HG03139 (cell line): ENCODE measurements around the gene TMEM127.
"Not testable (repeated sequence)": the region's sequence is repeated elsewhere in the genome, so short reads cannot be mapped to it uniquely, and the experiment has no call there.

Experiments used
- ATAC-seq: cut with Tn5 transposase; IDR thresholded peaks from one replicate; pipeline ENCODE4 v1.9.1; 2021; ENCODE audit not compliant: unreplicated experiment

Gene TMEM127

DNA sequence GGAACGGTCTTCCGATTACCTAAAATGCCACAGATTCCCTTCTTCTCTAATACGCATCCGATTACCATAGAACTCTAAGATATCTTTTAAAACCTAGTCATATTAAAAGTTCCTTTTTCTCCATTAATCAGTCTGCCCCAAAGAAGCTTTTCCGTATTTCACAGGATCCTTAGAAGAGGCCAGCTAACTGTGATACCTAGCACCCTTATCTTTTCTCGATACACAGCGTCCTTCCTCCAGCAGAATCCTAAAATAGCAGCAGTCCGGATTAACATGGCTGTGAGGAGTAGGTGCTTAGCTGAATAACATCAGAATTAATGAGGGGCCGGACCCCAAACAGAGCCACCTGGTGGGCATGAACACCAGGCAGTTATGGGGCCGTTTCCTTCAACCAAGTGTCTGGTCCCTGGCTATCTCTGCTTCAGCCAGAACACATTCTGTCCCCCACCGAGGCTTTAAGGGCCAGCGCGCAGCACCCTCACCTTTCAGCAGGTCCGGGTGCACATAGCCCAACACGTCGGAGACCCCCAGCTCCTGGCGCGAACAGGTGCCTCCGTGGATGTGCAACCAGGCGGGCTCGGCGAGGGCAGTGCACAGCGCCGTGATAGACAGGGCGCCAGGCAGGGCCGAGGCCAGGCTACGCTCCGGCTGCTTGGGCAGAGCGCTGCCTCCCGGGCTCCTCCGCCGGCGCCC, 995 bp downstream of the TMEM127 start:
- ATAC-seq: peak; percentile 1

DNA sequence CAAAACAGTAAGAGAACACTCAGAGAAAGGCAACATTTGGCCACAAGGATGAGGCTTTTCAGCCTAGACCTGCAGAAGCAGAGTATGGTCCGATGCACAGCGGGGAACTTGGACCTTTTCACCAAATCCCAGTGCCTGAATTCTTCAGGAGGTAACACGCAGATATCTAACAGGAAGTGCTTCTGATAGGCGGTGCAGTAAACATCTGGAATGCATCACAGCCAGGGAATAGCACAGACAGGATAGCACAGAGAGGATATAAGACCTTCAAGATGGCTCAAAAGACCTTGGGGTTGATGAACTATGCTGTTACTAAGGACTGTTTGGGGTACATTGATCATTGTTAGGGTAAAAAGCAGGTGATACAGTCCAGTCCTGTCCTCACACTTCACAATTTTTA, 1.7 kb downstream of the TMEM127 start:
- ATAC-seq: no peak

DNA sequence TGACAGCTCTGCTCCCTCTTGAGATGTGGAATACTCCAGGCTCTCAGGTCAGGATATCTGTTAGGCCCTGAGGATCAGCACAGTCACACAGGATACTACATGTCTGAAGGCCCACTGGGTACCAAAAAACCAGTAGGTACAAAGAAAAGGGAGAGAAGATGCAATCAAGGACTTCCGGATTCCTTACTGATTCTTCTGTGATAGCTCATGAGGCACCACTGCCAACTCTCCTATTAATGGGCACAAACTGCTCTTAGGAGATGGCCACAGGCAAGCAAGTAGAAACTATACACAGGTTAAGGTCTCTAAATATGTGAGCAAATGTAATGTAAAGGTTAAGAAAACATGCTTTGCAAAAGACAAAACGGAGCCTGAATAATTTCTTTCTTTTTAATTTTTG, 3.5 kb downstream of the TMEM127 start:
- ATAC-seq: no peak

DNA sequence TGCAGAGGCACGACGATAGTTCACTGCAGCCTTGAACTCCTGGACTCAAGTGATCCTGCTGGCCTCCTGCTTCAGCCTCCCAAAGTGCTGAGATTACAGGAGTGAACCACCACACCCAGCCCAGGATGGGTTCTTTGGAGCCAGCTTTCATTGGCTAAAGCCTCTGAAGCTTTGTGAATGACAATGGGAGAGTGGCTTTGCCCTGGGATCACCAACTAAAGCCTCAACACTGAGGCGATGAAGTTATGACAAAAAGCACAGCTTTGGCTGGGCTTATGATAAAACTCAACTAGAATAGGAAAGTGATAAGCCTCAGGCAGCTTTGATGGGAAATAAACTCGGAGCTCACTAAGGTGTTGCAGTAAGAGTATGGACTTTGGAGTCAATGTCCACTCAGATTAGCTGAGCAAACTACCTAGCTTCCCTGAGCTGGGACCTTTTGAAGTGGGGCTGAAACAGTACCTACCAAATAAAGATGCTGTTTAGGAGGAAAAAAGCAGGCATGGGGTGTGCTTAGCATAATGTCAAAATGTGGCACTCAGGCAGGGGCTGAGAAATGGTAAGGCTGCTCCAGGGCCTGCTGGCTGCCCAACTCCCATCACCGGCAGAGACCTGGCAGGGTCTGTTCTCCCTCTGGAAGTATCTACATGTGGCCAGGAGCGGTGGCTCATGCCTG, 4.3 kb downstream of the TMEM127 start:
- no peak for ATAC-seq

DNA sequence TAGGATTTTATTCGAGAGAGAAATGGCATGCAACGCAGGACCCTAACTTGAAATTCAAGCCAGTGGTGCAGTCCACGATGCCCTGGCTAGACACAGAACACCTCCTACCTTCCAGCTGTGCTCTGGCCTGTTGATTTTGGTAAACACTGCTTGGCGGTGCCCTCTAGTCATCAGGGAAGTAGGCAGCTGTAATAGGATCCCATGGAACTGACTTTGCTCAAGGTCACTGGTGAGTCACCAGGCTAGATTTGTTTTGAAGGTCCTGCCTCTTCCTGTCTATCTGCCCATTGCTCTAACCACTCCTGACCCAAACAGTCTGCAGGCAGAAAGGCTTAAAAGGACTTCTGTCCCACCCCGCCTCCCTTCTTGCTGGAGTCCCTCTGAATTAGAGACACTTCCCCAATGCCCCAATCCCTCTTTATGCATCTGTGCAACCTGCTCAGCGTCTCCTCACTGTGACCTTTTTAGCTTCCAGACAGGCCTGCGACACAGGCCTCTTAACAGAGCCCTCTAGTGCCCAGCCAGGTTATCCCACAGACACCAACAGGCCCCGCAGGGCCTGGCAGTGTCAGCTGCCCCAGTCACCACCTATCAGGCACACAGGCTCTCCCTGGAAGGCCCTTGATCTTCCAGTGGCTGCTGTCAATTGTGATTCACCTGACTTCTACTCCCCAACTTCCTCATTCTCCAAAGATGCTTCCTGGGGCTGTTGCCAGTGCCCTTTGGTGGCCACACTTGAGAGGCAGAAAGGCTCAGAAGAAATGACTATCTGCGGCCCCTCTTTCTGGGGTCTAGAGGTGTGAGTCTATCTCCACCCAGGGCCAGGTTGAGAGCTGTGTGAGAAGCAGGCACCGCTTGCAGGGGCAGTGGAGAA, 5.2 kb downstream of the TMEM127 start:
- ATAC-seq: no peak

DNA sequence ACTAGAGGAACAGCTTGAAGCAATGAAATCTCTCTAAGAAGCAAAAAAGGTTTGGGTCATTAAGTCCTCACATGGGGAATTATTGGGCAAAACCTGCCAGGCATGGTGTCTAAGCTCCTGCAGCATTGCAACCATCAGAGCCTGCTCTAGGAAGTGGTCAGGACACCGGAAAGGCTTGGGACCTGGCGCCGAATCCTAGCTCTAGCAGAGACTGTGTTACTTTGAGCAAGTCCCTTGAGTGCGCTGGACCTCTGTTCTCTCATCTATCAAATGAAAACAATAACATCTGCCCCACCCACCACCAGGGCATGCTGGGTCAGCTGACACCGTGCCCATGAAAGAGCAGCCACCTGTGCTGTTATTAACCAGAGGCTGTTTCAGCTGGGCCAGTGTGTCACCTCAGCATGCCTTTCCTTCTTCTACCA, 6.3 kb downstream of the TMEM127 start:
- no peak for ATAC-seq

DNA sequence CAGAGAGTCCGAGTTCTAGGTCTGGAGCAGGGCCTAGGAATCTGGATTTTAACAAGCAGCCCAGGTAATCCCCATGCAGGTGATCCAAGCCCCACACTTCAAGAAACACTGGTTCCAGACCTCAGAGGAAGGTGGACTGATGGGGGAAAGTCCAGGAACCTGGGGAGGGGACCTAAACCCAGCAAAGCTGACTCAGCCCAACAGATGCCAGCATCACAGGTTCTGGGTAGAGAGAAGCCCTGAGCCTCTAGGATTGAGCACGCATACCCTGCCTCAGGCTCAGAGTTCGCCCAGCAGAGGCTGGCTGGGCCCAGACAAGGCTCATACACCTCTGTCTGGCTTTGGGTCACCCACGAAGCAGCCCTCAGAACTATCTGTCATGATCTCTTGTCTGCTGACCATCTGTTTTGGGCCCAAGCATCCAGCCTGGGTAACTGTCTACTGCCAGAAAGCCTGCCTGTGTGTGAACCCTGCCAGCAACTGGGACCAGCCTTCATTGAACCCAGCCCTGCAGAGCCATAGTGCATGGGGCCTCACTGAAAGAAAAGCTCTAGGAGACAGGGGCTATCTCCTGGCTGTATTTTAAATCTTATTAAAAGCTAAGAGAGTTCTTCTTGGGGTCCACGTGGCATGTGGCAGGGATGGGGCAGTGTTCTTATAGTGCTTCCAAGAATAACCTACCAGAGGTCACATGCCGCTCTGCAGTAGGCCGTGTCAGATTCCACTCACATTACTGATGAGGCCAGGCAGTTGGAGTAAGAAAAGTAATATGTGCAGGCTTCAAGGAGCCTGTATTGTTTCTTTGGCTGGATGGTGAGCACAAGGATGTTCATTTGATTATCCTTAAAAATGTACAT, 7.4 kb downstream of the TMEM127 start:
- no peak for ATAC-seq

DNA sequence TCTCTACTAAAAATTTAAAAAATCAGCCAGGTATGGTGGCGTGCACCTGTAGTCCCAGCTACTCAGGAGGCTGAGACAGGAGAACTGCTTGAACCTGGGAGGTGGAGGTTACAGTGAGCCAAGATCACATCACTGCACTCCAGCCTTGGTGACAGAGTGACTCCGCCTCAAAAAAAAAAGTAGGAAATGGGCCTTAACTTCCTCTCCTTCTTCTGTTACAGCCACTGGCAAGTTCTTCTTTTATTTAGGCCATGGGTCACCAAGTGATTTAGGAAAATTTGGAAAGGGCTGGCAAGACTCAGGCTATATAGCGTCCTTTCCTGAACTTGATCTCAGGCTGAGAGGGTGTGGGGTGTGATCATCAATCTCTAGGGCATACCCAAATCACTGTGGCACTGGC, 8.1 kb downstream of the TMEM127 start:
- ATAC-seq: not testable (repeated sequence)

DNA sequence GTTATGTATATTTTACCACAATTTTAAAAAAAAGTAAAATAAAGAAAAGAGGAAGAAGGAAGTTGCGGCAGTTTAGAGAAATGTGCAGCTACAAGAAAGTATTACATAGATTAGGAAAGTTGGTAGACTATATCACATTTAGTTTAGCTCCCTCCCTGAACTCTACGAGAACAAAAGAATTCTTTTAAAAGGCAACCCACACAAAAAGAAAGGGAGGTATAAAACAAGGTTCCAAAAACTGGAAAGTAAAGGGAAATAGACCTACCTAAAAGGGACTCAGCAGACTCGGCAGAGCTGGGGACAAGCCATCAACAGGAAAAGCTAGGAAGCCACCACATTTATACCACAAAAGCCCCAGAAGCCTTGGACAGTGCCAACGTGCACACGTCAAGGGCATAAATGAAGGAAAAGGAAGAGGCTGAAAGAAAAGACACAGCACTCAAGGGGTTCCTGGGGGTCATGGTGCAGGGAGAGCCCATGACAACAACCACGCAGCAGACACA, 9.1 kb downstream of the TMEM127 start:
- ATAC-seq: no peak

DNA sequence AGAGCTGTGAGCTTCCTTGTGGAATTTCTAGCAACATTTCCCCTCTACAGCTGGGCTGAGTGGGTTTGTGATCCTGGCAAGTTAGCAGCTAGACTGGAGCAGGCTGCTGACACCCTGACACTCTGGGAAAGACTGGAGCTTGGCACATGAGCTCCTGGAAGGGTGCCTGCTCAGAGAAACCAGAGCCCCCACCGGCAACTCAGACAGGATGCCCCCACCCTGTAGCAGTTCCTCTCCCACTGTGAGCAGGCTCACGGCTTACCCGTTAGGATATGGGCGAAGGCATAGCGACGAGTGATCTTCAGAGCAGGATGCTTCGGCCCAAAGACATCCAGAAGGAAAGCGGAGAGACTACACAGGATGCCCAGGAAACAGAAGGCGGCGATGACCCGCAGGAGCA, 11.2 kb downstream of the TMEM127 start:
- ATAC-seq: no peak

DNA sequence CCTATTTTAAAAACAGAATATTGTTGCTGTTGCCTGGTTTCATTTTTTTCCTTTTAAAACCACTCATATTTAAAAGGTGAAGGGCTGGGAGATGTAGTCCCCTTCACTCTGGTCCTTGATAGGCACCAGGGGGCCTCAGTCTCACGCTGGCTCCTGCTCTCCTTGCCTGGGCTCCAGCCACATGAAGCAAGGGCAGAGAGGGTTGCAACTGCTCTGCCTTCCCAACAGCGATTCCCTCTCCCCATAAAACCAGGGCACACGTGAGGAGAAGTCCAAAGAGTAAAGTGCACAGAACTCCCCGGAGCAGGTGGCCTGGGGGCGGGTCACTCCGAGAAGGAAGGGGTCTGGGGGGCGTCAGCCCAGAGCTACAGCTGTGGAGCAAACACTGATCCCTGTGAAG, 12.8 kb downstream of the TMEM127 start:
- no peak for ATAC-seq

DNA sequence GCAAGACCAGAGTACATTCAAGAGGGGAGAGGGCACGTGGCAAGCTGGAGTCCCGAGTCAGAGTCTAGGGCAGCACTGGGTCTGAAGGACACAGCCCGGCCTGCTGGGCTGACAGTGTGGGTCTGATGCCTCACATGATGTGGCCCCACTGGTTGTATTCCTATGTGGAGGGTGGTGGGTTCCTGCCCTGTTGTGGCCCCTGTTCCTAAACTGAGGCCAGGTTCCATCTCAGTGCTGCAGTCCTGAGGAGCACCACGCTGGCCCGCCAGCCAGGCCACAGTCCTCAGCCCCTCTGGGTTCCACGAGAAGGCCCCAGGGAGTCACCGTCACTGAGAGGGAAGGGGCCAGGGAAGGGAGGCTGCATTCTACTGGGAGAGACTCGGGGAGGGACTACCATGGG, 13.3 kb downstream of the TMEM127 start:
- no peak for ATAC-seq

DNA sequence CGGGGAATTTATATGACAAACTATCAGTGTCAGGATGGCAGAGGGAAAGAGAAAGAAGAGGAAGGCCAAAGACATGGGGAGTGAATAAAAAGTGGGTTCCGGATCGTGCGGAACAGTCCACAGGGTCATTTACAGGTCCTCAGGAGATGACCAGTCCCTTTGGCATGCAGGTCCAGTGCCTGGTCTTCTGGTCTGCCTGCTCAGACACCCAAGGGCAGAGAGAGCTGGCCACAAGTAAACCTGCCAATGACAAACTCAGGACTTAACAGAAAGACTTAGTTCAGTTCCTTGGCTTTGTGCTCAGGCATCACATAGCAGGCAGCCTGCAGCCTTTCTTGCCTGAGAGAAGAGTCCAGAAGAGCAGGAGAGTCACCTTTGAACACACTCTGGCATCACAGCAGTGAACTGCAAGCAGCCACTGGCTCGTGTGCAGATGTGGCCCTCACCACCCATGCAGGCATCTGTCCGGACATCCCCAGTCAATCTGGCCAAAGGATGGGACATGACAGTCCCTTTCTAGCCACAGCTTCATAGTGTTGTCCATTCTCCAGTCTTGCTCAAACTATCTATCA, 14.0 kb downstream of the TMEM127 start:
- ATAC-seq: no peak

DNA sequence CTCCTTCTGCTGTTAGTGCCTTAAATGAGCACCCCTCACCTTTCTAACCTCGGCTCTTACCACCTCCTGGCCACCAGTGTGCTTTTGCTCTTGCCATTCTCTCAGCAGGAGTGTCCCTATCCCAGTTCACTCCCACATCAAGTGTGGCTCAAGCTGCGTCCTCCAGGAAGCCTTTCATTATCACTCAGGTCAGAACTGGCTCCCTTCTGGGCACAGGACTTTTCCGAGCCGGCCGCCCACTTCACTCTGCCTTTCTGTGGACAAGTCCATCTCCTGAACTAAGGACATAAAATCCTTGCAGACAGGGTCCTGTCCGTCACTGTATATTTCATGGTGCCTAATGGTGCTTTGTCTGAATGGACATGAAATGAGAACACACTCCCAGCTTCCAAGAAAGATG, 15.6 kb downstream of the TMEM127 start:
- no peak for ATAC-seq

DNA sequence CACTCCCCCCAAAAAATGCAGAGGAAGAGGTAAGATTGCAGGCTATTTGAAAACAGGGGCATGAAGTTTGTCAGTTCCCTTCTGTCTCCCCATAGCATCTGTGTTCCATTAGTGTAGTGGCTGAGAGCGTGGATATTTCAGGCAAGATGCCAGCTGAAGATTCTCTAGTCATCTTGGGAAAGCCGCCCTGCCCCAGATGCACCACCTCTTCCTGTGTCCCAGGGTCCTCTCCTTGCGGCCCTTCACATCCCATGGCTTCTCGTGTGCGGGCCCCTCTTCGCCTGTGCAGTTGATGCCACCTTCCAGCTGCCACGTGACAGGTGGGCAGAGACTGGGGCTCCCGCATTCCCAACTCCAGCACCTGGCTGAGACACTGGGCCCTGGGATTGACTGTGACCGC, 16.1 kb downstream of the TMEM127 start:
- no peak for ATAC-seq

DNA sequence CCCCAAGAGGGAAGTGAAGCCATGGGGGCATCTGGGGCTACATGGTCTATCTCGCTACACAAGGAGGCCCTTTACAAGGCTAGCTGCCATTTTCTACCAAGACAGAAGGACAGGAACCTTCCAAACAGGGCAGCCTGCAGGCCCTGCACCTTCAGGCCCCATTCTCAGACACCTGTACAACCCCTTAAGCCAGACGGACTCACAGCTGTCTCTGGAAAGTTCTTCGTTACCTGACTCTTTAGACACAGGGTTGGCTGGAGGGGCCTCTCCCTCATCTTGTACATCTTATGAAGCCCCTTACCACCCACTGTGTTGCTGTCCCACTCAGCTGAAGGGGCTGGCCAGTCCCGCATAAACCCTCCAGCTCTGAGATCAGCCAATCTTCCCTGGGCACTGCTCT, 17.2 kb downstream of the TMEM127 start:
- ATAC-seq: no peak

DNA sequence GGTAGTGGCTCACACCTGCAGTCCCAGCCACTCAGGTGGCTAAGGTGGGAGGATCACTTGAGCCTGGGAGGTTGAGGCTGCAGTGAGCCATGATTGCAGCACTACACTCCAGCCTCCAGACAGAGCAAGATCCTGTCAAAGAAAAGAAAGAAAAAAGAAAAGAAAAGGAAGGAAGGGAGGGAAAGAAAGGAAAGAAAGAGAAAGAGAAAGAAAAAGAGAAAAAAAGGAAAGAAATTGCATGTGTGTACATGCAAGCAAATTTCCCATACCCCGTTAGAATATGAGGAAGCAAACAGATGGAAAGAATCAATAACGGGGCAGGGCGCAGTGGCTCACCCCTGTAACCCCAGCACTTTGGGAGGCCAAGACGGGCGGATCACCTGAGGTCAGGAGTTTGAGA, 17.9 kb downstream of the TMEM127 start:
- no peak for ATAC-seq

DNA sequence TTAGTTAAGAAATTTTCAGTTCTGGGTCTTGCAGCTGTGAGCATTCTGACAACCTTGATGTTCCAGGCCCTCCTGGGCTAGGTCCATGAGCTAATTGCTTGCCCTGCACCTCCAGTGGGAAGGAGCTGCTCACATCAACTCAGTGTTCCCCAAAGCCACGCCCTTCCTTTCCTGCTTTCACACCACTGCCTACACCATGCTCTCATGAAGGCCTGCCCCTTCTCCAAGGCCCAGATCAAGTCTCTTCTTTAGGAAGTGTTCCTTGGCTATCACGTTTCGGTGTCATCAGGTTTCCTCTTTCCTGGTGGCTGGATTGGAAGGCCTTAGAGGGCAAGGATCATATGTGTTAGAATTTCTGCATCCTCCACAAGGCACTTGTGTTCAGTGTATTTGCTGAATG, 18.8 kb downstream of the TMEM127 start:
- ATAC-seq: no peak

DNA sequence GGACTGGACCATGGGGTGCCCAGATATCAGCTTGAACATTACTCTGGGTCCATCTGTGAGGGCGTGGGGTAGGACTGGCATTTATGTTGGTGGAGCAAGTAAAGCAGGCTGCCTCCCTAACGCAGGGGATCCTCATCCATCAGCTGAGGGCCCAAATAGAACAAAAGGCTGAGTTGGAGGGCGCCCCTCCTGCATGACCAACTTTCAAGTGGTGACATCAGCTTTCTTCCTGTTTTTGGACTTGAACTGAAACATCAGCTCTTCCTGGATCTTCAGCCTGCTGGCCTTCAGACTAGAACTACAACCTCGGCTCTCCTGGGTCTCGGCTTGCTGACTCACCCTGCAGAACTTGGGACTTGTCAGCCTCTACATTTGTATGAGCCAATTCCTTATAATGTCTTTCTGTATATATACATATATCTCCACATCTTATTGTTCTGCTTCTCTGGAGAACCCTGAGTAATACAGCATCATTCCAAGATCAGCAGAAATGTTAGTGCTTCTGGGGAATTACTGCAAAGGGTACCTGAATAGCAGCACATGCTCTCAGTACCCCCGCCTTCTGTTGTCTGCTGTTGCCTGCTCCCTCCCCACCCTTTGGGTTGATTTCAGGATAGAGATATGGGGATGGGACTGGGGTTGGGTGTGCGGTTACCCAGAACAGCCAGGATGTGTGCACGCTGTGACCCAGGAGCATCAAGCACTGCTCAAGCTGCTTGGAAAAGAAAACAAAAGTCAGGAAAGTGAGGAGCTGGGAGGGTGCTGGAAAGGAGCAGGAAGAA, 20.0 kb downstream of the TMEM127 start:
- no peak for ATAC-seq

DNA sequence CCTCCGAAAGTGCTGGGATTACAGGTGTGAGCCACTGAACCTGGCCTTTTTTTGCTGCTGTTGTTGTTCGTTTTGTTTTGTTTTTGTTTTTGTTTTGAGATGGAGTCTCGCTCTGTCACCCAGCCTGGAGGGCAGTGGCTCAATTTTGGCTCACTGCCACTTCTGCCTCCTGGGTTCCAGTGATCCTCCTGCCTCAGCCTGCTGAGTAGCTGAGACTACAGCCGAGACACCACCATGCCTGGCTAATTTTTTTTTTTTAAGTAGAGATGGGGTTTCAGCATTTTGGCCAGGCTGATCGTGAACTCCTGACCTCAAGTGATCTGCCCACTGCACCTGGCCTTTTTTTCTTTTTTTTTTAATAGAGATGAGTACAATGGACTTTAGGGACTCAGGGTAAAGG, 22.0 kb downstream of the TMEM127 start:
- no peak for ATAC-seq
